Stimulated activated CD8-positive, alpha-beta memory T cell treated with anti-CD3 and anti-CD28 coated beads, Interleukin-4, amount 100 ng/mL, for 1 hour (primary cell): ENCODE data around the gene TEX264.

Experiments
- DNase-seq, 2 donors: peaks; one replicate each; pipeline ENCODE4 v3.0.0-alpha.2; 2020; ENCODE audit warnings: low read depth in 2 of 2, low spot score in 1 of 2

The TEX264 gene

DNA sequence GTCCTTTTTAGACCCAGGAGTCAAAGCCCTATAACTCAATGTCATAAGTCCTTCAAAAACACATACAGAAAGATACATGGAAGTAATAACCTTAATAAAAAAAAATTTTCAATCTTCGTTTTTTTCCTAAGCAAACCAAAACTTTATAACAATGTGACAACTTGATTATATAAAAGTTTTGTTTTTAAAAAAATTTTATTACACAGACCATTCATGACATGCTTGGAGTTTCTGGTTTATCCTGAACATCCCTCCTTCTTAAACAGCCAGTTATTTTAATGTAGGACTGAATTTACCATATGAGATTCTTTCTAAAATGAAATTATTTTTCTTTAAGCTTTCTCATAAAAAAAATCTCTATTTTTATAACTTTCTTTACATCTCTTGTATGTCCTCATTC lies 77.3 kb downstream of the TEX264 start:
- DNase-seq = no peak

DNA sequence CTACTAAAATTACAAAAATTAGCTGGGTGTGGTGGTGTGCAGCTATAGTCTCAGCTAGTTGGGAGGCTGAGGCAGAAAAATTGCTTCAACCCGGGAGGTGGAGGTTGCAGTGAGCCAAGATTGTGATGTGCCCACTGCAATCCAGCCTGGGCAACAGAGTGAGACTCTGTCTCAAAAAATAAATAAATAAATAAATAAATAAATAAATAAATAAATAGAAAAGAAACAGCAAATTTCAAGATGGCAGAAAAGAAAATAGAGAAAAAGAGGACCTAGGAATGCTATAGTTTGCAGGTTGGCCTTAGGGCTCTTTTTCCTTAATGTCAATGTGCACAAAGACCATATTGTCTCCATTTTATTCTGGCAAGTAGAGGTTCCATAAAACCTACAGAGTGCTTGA lies 79.8 kb downstream of the TEX264 start:
- no peak for DNase-seq

DNA sequence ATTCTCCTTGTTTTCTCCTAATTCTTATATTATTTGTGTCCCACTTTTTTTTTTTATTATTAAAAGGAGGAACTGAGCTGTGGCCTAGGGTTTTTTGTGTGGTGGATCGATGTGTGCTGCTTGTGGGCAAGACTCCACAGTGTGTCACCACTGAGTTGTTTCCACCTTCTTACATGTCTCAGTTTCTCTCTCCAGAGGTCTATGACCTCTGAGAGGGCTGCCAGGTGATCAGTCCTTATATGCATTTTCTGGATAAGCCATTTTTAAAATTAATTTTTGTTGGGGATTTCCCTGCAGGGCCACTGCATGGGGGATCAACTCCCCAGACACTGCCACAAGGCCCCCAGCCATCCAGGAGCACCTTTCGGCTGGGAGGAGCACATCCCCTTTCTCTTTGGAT lies 80.2 kb downstream of the TEX264 start:
- no peak for DNase-seq
